ENCODE data around the gene RFXANK.
A peak's percentile ranks its signal among the peaks of the same experiment; 100 is the strongest.

The RFXANK gene, protein sequence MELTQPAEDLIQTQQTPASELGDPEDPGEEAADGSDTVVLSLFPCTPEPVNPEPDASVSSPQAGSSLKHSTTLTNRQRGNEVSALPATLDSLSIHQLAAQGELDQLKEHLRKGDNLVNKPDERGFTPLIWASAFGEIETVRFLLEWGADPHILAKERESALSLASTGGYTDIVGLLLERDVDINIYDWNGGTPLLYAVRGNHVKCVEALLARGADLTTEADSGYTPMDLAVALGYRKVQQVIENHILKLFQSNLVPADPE

DNA sequence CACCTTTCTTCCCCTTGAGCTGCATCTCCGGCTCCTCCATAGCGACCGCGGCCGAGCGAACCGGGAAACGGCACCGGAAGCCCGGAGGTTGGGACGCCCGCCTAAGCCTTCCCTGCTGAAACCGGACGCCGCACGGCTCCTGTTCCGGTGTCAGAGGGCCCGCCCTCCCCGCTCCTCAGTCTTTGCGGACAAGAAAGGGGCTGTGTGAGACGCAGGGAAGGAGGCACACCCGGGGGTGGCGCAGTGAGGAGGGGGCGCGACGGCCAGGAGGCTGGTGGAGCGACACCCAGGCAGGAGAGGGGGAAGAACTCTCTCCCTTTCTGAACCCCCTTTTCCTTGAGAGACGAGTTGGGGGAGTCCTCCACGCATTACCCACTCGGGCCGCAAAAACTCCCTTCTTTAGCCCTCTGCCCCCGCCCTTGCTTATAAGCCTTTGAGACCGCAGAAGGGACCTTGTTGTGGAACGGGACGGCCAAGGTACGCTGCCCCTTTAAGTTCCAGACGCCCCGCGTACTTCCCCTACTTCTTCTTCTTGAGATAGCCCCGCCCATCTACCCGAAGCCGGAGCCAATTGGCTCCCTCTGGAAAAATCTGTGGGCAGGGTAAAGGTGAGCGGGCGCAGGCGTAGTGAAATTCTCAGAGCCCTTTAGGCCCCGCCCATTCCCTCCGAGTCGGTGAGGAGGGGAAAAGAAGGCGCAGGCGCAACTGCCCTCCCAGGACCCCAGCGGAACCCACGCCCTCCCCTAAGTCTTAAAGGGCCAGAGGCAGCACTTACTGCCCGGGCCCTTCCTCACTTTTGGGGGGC lies at the start of gene RFXANK, which contains the start of gene BORCS8:
TSS of gene RFXANK (plus strand) at position 181 of the 805 bp plus-strand sequence. CDS start 1,689 bp downstream, outside the sequence.
TSS of gene BORCS8 (minus strand) at position 75 of the 805 bp plus-strand sequence. CDS start at position 40, 35 bp downstream.
- Histone ChIP-seq H3K36me3 (ENCODE audit: insufficient read depth, low read length) (peaks cover 4% of the 10 kb centered on the region; the same call in 1 of the 2 replicates), H3K4me1 (ENCODE audit: insufficient read depth, low read length, poor library complexity, severe bottlenecking) (peaks cover 13% of the 10 kb centered on the region), H3K4me3 (ENCODE audit: low read length, poor library complexity, severe bottlenecking) (peak within 1 kb of the TSS; percentile 97), H2AFZ (ENCODE audit: low read length) (peak within 1 kb of the TSS; percentile 100), H3K9me2 (replicated peaks; ENCODE audit: low read depth, low read length) (no peaks in the 10 kb centered on the region), H4K20me1 (ENCODE audit: insufficient read depth, low read length, poor library complexity, severe bottlenecking) (peaks cover 7% of the 10 kb centered on the region), H3F3A (ENCODE audit: low read depth) (no peaks in the 10 kb centered on the region), H3K4me2 (ENCODE audit: low read depth, low read length, poor library complexity, severe bottlenecking) (peak within 1 kb of the TSS; percentile 73), H3K79me2 (ENCODE audit: insufficient read depth, low read length) (peaks cover 61% of the 10 kb centered on the region), H3K27me3 (ENCODE audit: insufficient read depth, low read length, poor library complexity, severe bottlenecking) (no peaks in the 10 kb centered on the region), H3K9ac (ENCODE audit: low read depth, low read length, poor library complexity, severe bottlenecking) (peak within 1 kb of the TSS; percentile 97), H3K9me3 (ENCODE audit: insufficient read depth, low read depth, low read length) (no peaks in the 10 kb centered on the region)
- no peak for TF ChIP-seq EZH2phosphoT487 (IDR thresholded peaks at IDR 0.05; ENCODE audit: borderline replicate concordance)

DNA sequence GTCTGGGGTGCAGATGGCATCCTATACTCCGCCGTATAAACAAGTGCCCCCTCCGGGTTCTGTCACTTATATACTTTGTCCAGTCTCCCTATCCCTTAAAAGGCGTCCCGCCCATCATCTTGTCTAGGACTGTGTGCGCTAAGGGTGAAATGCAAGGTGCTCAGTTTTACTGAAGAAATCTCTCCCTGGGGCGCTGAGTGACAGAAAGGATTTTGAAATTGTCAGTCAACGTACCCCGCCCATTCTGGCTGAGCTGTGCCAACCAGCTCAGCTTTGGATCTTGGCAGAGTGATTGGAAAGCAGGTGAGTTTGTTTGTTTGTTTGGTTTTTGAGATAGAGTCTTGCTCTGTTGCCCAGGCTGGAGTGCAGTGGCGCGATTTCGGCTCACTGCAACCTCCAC lies 49.7 kb upstream of the RFXANK start:
- Histone ChIP-seq H3K4me2 (ENCODE audit: low read depth, low read length, poor library complexity, severe bottlenecking) (no peak overlapping the region), H4K20me1 (ENCODE audit: insufficient read depth, low read length, poor library complexity, severe bottlenecking) (no peaks in the 10 kb centered on the region), H3K9me2 (replicated peaks; ENCODE audit: low read depth, low read length) (no peaks in the 10 kb centered on the region), H3K4me1 (ENCODE audit: insufficient read depth, low read length, poor library complexity, severe bottlenecking) (peaks cover 8% of the 10 kb centered on the region), H3K36me3 (ENCODE audit: insufficient read depth, low read length) (no peaks in the 10 kb centered on the region), H3F3A (ENCODE audit: low read depth) (no peaks in the 10 kb centered on the region), H3K9ac (ENCODE audit: low read depth, low read length, poor library complexity, severe bottlenecking) (no peak overlapping the region), H2AFZ (ENCODE audit: low read length) (no peak overlapping the region), H3K9me3 (ENCODE audit: insufficient read depth, low read depth, low read length) (no peaks in the 10 kb centered on the region), H3K4me3 (ENCODE audit: low read length, poor library complexity, severe bottlenecking) (no peak overlapping the region), H3K79me2 (ENCODE audit: insufficient read depth, low read length) (peaks cover 8% of the 10 kb centered on the region), H3K27me3 (ENCODE audit: insufficient read depth, low read length, poor library complexity, severe bottlenecking) (no peaks in the 10 kb centered on the region)
- no peak for TF ChIP-seq EZH2phosphoT487 (IDR thresholded peaks at IDR 0.05; ENCODE audit: borderline replicate concordance)
- TF ChIP-seq, protein P1, sequence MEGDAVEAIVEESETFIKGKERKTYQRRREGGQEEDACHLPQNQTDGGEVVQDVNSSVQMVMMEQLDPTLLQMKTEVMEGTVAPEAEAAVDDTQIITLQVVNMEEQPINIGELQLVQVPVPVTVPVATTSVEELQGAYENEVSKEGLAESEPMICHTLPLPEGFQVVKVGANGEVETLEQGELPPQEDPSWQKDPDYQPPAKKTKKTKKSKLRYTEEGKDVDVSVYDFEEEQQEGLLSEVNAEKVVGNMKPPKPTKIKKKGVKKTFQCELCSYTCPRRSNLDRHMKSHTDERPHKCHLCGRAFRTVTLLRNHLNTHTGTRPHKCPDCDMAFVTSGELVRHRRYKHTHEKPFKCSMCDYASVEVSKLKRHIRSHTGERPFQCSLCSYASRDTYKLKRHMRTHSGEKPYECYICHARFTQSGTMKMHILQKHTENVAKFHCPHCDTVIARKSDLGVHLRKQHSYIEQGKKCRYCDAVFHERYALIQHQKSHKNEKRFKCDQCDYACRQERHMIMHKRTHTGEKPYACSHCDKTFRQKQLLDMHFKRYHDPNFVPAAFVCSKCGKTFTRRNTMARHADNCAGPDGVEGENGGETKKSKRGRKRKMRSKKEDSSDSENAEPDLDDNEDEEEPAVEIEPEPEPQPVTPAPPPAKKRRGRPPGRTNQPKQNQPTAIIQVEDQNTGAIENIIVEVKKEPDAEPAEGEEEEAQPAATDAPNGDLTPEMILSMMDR (conservative IDR thresholded peaks at IDR 0.05; ENCODE audit: low read length) = no peak

DNA sequence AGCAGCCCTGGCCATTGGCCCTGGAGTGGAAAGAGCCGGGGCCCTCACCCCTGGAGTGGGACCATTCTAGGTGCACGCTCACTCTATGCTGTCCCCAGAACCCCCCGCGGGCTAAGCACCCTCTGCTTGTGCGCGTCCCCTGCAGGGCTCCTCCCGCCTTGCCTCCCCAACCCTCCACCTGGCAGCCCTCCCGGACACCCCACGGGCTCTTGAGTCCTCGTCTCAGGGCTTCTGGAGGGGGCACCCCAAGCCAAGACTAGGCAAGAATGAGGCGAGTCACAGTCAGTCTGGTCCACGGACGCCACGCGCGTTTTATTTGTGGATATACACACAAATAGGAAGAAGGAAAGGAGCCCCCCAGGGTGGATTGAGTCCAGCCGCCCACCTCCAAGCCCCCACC lies 46.8 kb upstream of the RFXANK start:
- Histone ChIP-seq H3K27me3 (ENCODE audit: insufficient read depth, low read length, poor library complexity, severe bottlenecking) (no peaks in the 10 kb centered on the region), H3K4me3 (ENCODE audit: low read length, poor library complexity, severe bottlenecking) (no peak overlapping the region), H3K4me2 (ENCODE audit: low read depth, low read length, poor library complexity, severe bottlenecking) (no peak overlapping the region), H3K36me3 (ENCODE audit: insufficient read depth, low read length) (no peaks in the 10 kb centered on the region), H3K79me2 (ENCODE audit: insufficient read depth, low read length) (no peaks in the 10 kb centered on the region), H3K9me2 (replicated peaks; ENCODE audit: low read depth, low read length) (no peaks in the 10 kb centered on the region), H3K4me1 (ENCODE audit: insufficient read depth, low read length, poor library complexity, severe bottlenecking) (no peaks in the 10 kb centered on the region), H2AFZ (ENCODE audit: low read length) (no peak overlapping the region), H3F3A (ENCODE audit: low read depth) (no peaks in the 10 kb centered on the region), H3K9ac (ENCODE audit: low read depth, low read length, poor library complexity, severe bottlenecking) (no peak overlapping the region), H3K9me3 (ENCODE audit: insufficient read depth, low read depth, low read length) (no peaks in the 10 kb centered on the region), H4K20me1 (ENCODE audit: insufficient read depth, low read length, poor library complexity, severe bottlenecking) (no peaks in the 10 kb centered on the region)
- no peak for TF ChIP-seq EZH2phosphoT487 (IDR thresholded peaks at IDR 0.05; ENCODE audit: borderline replicate concordance)
- TF ChIP-seq, protein P1 (conservative IDR thresholded peaks at IDR 0.05; ENCODE audit: low read length) = no peak

Measured in Loucy (cell line).